IMR-90 (cell line): ENCODE results near the gene KCTD10.

ENCODE experiments used
- CEBPB ChIP-seq: IDR thresholded peaks from 2 replicates; pipeline ENCODE4 v1.6.1; 2012; ENCODE audit warnings: low read depth, low read length, improper control_type of control experiment
- CTCF ChIP-seq: conservative IDR thresholded peaks from 2 replicates; pipeline ENCODE4 v1.5.1; 2012; ENCODE audit warnings: mild to moderate bottlenecking, low read depth, low read length, improper control_type of control experiment
- FOS ChIP-seq: fragments of 150-350 bp; IDR thresholded peaks from 2 replicates; pipeline ENCODE4 v1.6.1; 2016; ENCODE audit warnings: low read depth, low read length
- MAFK ChIP-seq: IDR thresholded peaks from 2 replicates; pipeline ENCODE4 v1.6.1; 2012; ENCODE audit warnings: low read depth, low read length, improper control_type of control experiment
- MXI1 ChIP-seq: IDR thresholded peaks from 2 replicates; pipeline ENCODE4 v1.6.1; 2012; ENCODE audit warnings: low read depth, mild to moderate bottlenecking, low read length, moderate library complexity, borderline replicate concordance
- POLR2A ChIP-seq: IDR thresholded peaks from 2 replicates; pipeline ENCODE4 v1.6.1; 2012; ENCODE audit warnings: mild to moderate bottlenecking, low read depth, low read length
- RFX5 ChIP-seq: IDR thresholded peaks from 2 replicates; pipeline ENCODE4 v1.8.0; 2012; ENCODE audit warnings: low read depth, mild to moderate bottlenecking, low read length, moderate library complexity
- SMC3 ChIP-seq: fragments of 150-350 bp; IDR thresholded peaks from 2 replicates; pipeline ENCODE4 v1.6.1; 2016; ENCODE audit warnings: low read depth, mild to moderate bottlenecking, antibody characterized with exemption, low read length, moderate library complexity
- USF2 ChIP-seq: fragments of 150-350 bp; IDR thresholded peaks from 2 replicates; pipeline ENCODE4 v1.6.1; 2017; ENCODE audit warnings: mild to moderate bottlenecking, antibody characterized with exemption, low read length, low read depth

- TF ChIP-seq POLR2A (no peak), RFX5 (no peak), CTCF (no peak), SMC3 (no peak), CEBPB (no peak), USF2 (no peak), MAFK (no peak), MXI1 (no peak), FOS (no peak)
Observed at GRCh38 chr12:109519787-109520186, 42.7 kb upstream of the KCTD10 start.
